RWPE1 (cell line): ENCODE results near the gene ANXA3.

ENCODE experiments used
- CTCF ChIA-PET: fragments of 350-600 bp; sonication (Branson Sonifier 250); formaldehyde crosslinking; extraction: SDS; loops from one replicate; lab custom pipeline; 2021; lab: Yijun Ruan, JAX
- POLR2A ChIA-PET: fragments of 400-600 bp; formaldehyde crosslinking; extraction: SDS; loops from one replicate; lab custom pipeline; 2020; ENCODE audit warnings: antibody characterized with exemption; ENCODE audit not compliant: low non-redundant PET; lab: Yijun Ruan, JAX
- DNase-seq: peaks from one replicate; pipeline ENCODE4 v3.0.0; 2012; ENCODE audit warnings: low spot score
- H3K27ac ChIP-seq: fragments of 450-650 bp; 2 replicates; pipeline ENCODE4 v1.5.1; 2017
- TF ChIP-seq, protein P1 (sequence below): fragments of 450-650 bp; conservative IDR thresholded peaks from 2 replicates; pipeline ENCODE4 v1.5.1; 2017; ENCODE audit warnings: low read depth, mild to moderate bottlenecking

ANXA3 gene

DNA sequence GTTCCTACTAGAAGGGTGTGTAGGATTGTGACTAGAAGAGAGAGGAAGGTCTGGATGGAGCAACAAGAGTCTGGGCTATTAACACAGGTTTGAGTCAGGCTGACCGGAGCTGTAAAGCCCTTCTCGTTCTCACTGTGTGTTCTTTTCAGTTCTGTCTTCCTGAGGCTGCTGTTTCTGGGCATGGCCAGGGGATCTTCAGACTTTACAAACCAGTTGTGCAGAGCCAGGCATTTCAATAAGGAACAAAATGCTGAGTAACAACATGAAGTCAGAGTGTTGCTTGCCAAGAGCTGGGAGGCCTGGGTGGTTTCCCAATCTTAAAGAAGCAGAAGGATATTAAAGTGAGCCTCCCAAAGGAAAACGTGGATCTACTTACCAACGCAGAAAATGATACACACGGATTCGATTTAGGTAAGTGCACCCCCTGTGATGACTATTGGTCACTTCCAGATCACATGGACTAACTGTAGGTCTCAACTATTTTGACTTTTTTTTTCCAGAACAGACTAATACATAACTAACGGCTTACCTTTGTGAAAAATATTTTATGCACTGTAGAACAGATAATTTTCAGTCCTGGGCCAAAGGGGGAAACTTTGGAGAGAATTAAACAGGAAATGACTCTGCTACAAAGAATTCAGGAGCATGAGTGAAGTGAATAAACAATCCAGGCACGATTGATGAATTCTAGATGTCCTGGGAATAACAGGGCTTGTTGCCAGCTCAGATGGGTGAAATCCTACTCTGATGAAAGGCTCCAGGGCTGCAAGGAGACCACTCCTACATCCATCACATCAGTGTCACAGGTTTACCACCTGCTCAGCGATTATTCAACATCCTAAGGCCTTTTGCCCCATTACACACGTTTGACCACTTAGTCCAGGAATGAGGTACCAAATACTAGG, 94.5 kb downstream of the ANXA3 start:
- DNase-seq: peak; percentile 66
- ChIA-PET CTCF (interaction anchor here (0.9 kb wide), 1 partner anchor 864 kb away, joined by 3 read pairs; no protein-coding TSS in a partner anchor), POLR2A (interaction anchor here (1.0 kb wide), 1 partner anchor 130 kb away, joined by 3 read pairs; the partner anchor contains the start of gene BMP2K)
- peak overlapping the region; percentile 91 for H3K27ac ChIP-seq
- TF ChIP-seq, protein P1, sequence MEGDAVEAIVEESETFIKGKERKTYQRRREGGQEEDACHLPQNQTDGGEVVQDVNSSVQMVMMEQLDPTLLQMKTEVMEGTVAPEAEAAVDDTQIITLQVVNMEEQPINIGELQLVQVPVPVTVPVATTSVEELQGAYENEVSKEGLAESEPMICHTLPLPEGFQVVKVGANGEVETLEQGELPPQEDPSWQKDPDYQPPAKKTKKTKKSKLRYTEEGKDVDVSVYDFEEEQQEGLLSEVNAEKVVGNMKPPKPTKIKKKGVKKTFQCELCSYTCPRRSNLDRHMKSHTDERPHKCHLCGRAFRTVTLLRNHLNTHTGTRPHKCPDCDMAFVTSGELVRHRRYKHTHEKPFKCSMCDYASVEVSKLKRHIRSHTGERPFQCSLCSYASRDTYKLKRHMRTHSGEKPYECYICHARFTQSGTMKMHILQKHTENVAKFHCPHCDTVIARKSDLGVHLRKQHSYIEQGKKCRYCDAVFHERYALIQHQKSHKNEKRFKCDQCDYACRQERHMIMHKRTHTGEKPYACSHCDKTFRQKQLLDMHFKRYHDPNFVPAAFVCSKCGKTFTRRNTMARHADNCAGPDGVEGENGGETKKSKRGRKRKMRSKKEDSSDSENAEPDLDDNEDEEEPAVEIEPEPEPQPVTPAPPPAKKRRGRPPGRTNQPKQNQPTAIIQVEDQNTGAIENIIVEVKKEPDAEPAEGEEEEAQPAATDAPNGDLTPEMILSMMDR: no peak

DNA sequence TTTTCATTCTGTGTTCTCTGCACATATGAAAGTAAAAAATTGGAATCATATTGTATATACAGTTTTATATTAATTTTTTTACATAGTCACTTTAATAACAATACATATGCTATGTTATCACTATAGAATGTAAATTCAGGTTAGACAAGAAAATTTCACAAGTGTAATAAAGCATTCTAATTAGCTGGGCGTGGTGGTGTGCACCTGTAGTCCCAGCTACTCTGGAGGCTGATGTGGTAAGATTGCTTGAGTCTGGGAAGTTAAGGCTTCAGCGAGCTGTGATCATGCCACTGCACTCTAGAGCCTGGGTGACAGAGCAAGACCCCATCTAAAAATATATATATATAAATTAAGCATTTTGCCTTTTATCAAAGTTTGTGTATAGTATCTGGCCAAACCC, 95.7 kb downstream of the ANXA3 start:
- ChIA-PET CTCF (no interaction called here), POLR2A (no interaction called here)
- no peak for DNase-seq
- TF ChIP-seq, protein P1: no peak
- H3K27ac ChIP-seq: peak overlapping the region; percentile 91

GRCh38 chr4:78648640-78649363, 97.2 kb downstream of the ANXA3 start:
- no peak for DNase-seq
- ChIA-PET CTCF (no interaction called here), POLR2A (no interaction called here)
- TF ChIP-seq, protein P1: no peak
- H3K27ac ChIP-seq: no peak overlapping the region

- peak; percentile 81 for DNase-seq
- ChIA-PET POLR2A (no interaction called here), CTCF (interaction anchor here (0.6 kb wide), 1 partner anchor 1571 kb away, joined by 3 read pairs; no protein-coding TSS in a partner anchor)
- no peak overlapping the region for H3K27ac ChIP-seq
- TF ChIP-seq, protein P1: no peak
Observed at GRCh38 chr4:78650106-78651024, 98.8 kb downstream of the ANXA3 start.

DNA sequence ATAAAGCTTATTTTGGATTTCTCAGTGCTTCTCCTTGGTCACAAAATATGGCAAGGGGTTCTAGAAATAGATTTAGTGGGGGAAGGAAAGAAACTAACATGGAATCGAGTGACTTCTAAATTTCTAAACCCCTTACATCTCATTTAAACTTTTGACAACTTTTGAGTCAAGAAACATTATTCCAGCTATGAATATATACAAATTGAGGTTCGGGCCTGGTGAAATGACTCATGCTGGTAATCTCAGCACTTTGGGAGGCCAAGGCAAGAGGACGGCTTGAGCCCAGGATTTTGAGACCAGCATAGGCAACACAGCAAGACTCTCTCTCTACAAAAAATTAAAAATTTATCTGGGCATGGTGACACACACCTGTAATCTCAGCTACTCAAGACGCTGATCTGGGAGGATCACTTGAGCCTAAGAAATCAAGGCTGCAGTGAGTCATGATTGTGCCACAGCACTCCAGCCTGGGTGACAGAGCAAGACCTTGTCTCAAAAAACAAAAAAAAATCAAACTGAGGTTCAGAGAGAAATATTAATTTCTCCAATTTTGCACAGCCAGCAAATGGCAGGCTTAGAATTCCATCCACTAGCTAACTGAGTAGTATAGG, 99.8 kb downstream of the ANXA3 start:
- TF ChIP-seq, protein P1: no peak
- no peak overlapping the region for H3K27ac ChIP-seq
- ChIA-PET POLR2A (no interaction called here), CTCF (interaction anchor here (0.6 kb wide), 2 partner anchors 1115 to 1570 kb away, joined by 3 to 4 read pairs; no protein-coding TSS in a partner anchor)
- no peak for DNase-seq
